ENCODE data around the gene LYSMD3. TPM values are rescaled to one million over a fixed set of nuclear protein-coding genes. Genes with fewer than 3 reads are reported as not detected.

LYSMD3 gene
- total RNA-seq, 2 donors from 2014 or later: 15.0 to 19.3 TPM

GRCh38 chr5:90542827-90543519 is 13.6 kb upstream of the LYSMD3 start:
- no peak for DNase-seq (ENCODE audit: low spot score)
- H3K4me3 ChIP-seq: no peak overlapping the region
- TF ChIP-seq CTCF (IDR thresholded peaks at IDR 0.05): no peak
- H3K9me3 ChIP-seq: no peaks in the 10 kb centered on the region
- H3K27me3 ChIP-seq (replicated peaks; ENCODE audit: insufficient read depth): no peaks in the 10 kb centered on the region
- no peaks in the 10 kb centered on the region for H3K4me1 ChIP-seq (ENCODE audit: control insufficient read depth in 1 of 2, low read depth in 2 of 2)
- H3K36me3 ChIP-seq: no peaks in the 10 kb centered on the region
- H3K27ac ChIP-seq: no peak overlapping the region
- no peak for ATAC-seq (ENCODE audit: insufficient number of reproducible peaks, low FRiP score, low read depth)

GRCh38 chr5:90534922-90535321 is 5.5 kb upstream of the LYSMD3 start:
- TF ChIP-seq CTCF (IDR thresholded peaks at IDR 0.05): no peak
- no peak overlapping the region for H3K4me3 ChIP-seq

GRCh38 chr5:90533794-90534193 is 4.4 kb upstream of the LYSMD3 start:
- H3K27me3 ChIP-seq (replicated peaks; ENCODE audit: insufficient read depth): no peaks in the 10 kb centered on the region
- ATAC-seq (ENCODE audit: insufficient number of reproducible peaks, low FRiP score, low read depth) (no peak), DNase-seq (ENCODE audit: low spot score) (no peak)
- TF ChIP-seq CTCF (IDR thresholded peaks at IDR 0.05): no peak
- no peaks in the 10 kb centered on the region for H3K36me3 ChIP-seq
- H3K9me3 ChIP-seq: no peaks in the 10 kb centered on the region
- no peak overlapping the region for H3K27ac ChIP-seq
- peaks cover 4 to 7% of the 10 kb centered on the region in 2 donors for H3K4me1 ChIP-seq (ENCODE audit: control insufficient read depth in 1 of 2, low read depth in 2 of 2)
- no peak overlapping the region for H3K4me3 ChIP-seq

More at GRCh38 chr5:90534922-90535321, 5.5 kb upstream of the LYSMD3 start:
- no peaks in the 10 kb centered on the region for H3K27me3 ChIP-seq (replicated peaks; ENCODE audit: insufficient read depth)
- peaks cover 4 to 7% of the 10 kb centered on the region in 2 donors for H3K4me1 ChIP-seq (ENCODE audit: control insufficient read depth in 1 of 2, low read depth in 2 of 2)
- ATAC-seq (ENCODE audit: insufficient number of reproducible peaks, low FRiP score, low read depth): no peak
- H3K27ac ChIP-seq: no peak overlapping the region
- no peaks in the 10 kb centered on the region for H3K9me3 ChIP-seq
- no peaks in the 10 kb centered on the region for H3K36me3 ChIP-seq
- DNase-seq (ENCODE audit: low spot score): no peak

GRCh38 chr5:90530736-90531487 is 1.5 kb upstream of the LYSMD3 start:
- ATAC-seq (ENCODE audit: insufficient number of reproducible peaks, low FRiP score, low read depth) (no peak), DNase-seq (ENCODE audit: low spot score) (no peak)
- Histone ChIP-seq H3K9me3 (no peaks in the 10 kb centered on the region), H3K36me3 (no peaks in the 10 kb centered on the region), H3K4me3 (peak overlapping the region; percentile 85), H3K27ac (no peak overlapping the region), H3K27me3 (replicated peaks; ENCODE audit: insufficient read depth) (no peaks in the 10 kb centered on the region), H3K4me1 (ENCODE audit: control insufficient read depth in 1 of 2, low read depth in 2 of 2) (peaks cover 17 to 26% of the 10 kb centered on the region in 2 donors)
- no peak for TF ChIP-seq CTCF (IDR thresholded peaks at IDR 0.05)

- TF ChIP-seq CTCF (IDR thresholded peaks at IDR 0.05): peak; percentile 58
- DNase-seq (ENCODE audit: low spot score) (peak; percentile 21), ATAC-seq (ENCODE audit: insufficient number of reproducible peaks, low FRiP score, low read depth) (peak; percentile 76)
- Histone ChIP-seq H3K27ac (peak overlapping the region; percentile 73 to 78), H3K4me3 (peak overlapping the region; percentile 85), H3K27me3 (replicated peaks; ENCODE audit: insufficient read depth) (no peaks in the 10 kb centered on the region), H3K9me3 (no peaks in the 10 kb centered on the region), H3K4me1 (ENCODE audit: control insufficient read depth in 1 of 2, low read depth in 2 of 2) (peaks cover 17 to 26% of the 10 kb centered on the region in 2 donors), H3K36me3 (no peaks in the 10 kb centered on the region)
Measured at GRCh38 chr5:90529939-90530677, 724 bp upstream of the LYSMD3 start.
